AML-193 (cell line): ENCODE results near the gene NUAK2.
A peak's percentile ranks its signal among the peaks of the same experiment; 100 is the strongest.

Source experiments
- DNase-seq, 2 experiments: peaks; one replicate each; lab custom pipeline; 2025; lab: John Stamatoyannopoulos, UW

The NUAK2 gene

GRCh38 chr1:205257735-205258134, 63.8 kb downstream of the NUAK2 start:
- DNase-seq: no peak

DNA sequence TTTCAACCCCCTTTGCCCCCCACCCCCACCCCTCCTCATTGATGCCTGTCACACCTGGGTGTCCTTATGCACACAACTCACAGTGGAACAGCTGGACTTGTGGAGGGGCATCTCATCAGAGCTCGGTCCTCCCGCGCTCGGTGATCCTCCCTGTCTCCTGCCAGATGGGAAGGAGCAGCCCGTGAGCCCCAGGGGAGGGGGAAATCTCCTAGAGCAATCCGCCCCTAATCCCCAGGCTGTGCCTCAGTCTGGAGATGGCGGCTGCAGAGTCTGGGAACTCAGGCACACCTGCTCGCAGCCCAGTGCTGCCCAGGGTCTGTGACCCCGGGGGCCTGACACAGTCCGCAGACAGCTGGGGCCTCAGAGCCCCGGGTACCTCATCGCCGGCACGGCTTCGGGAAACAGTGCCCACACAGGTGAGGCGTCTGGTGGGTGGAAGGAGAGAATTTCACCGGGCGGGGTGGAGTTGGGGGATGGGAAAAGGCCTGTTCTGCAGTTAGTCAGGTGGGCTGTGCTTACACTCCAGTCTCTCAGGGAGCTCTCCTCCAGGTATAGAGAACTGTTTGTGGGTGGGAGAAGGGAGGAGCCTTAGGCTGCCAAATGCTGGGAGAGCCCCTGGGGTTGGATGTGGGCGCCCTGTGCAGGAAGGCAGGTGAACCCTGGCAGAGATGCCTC, 64.5 kb downstream of the NUAK2 start:
- DNase-seq: no peak

DNA sequence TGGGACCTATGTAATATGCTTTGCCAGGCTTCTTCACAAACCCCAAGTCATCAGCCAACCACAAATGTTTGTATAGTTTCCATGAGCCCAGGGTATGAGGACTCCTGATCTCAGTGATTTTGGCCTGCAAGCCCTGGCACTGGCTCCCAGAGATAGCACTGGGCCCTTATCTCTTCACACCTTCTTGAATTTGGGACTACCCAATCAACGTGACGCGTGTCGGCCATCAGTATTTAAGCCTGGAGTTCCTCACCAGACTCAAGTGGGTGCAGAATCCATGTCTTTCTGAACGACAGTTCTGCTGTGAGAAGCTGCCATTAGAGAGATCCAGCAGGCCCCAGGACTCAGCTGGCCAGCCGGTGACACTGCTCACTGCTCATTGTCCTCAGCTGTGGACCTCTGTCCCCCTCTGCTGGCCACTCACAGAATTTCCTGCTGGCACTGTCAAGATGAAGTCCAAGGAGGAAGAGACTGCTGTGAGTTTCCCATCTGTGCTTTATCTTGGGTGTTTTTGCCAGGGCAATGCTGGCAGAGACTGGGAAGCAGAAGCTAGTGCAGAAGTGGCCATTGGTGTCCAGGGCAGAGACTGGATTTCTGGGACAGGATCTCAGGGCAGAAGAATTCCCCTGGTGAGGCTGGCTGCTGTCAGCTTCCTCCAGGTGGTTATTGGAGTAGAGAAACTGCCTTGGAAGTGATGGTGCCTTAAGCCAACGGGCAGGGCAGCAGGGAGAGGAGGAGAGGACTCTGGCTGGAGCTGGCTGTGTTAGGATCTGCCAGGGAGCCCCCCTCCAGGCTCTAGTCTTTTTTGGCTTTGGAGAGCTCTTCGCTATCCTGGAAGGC, 65.4 kb downstream of the NUAK2 start:
- DNase-seq: peak; percentile 80
